ENCODE results near the gene CPB2.

Gene CPB2

GRCh38 chr13:46087481-46087880, 17.4 kb downstream of the CPB2 start:
- Histone ChIP-seq H3K27ac (ENCODE audit: low read length) (no peak overlapping the region), H4K20me1 (ENCODE audit: insufficient read depth, low read length) (no peaks in the 10 kb centered on the region), H3K9me3 (ENCODE audit: insufficient read depth, low read length, severe bottlenecking) (no peaks in the 10 kb centered on the region), H3K27me3 (ENCODE audit: insufficient read depth, low read length, poor library complexity) (no peaks in the 10 kb centered on the region), H3K4me1 (ENCODE audit: insufficient read depth, low read length) (no peaks in the 10 kb centered on the region), H3K4me3 (ENCODE audit: low read depth in 1 of 2, low read length in 2 of 2) (no peak overlapping the region), H3K4me2 (ENCODE audit: insufficient read depth, low read length) (no peak overlapping the region), H3K9ac (ENCODE audit: low read depth, low read length) (no peak overlapping the region), H3K79me2 (ENCODE audit: insufficient read depth, low read length) (no peaks in the 10 kb centered on the region), H2AFZ (ENCODE audit: low read depth, low read length) (no peak overlapping the region), H3K36me3 (ENCODE audit: insufficient read depth, low read length) (no peaks in the 10 kb centered on the region)
- no peak for DNase-seq
- no peak for TF ChIP-seq EZH2 (IDR thresholded peaks at IDR 0.05; ENCODE audit: borderline replicate concordance, low read depth, low read length, severe bottlenecking)
- no peak for TF ChIP-seq CTCF (IDR thresholded peaks at IDR 0.05; ENCODE audit: borderline replicate concordance, extremely low read depth, low read length, poor library complexity, severe bottlenecking)
- no peak for ATAC-seq (ENCODE audit: insufficient read depth, low read depth)

- no peaks in the 10 kb centered on the region for H3K4me1 ChIP-seq (ENCODE audit: insufficient read depth, low read length)
- H3K9ac ChIP-seq (ENCODE audit: low read depth, low read length) = no peak overlapping the region
- no peaks in the 10 kb centered on the region for H3K9me3 ChIP-seq (ENCODE audit: insufficient read depth, low read length, severe bottlenecking)
- H3K36me3 ChIP-seq (ENCODE audit: insufficient read depth, low read length) = no peaks in the 10 kb centered on the region
- no peak overlapping the region for H2AFZ ChIP-seq (ENCODE audit: low read depth, low read length)
- H3K79me2 ChIP-seq (ENCODE audit: insufficient read depth, low read length) = no peaks in the 10 kb centered on the region
- DNase-seq = no peak
- no peak overlapping the region for H3K4me3 ChIP-seq (ENCODE audit: low read depth in 1 of 2, low read length in 2 of 2)
- H3K27me3 ChIP-seq (ENCODE audit: insufficient read depth, low read length, poor library complexity) = no peaks in the 10 kb centered on the region
- H3K27ac ChIP-seq (ENCODE audit: low read length) = no peak overlapping the region
- no peak overlapping the region for H3K4me2 ChIP-seq (ENCODE audit: insufficient read depth, low read length)
- no peak for TF ChIP-seq CTCF (IDR thresholded peaks at IDR 0.05; ENCODE audit: borderline replicate concordance, extremely low read depth, low read length, poor library complexity, severe bottlenecking)
- no peak for TF ChIP-seq EZH2 (IDR thresholded peaks at IDR 0.05; ENCODE audit: borderline replicate concordance, low read depth, low read length, severe bottlenecking)
- no peaks in the 10 kb centered on the region for H4K20me1 ChIP-seq (ENCODE audit: insufficient read depth, low read length)
- ATAC-seq (ENCODE audit: insufficient read depth, low read depth) = no peak
Observed at GRCh38 chr13:46086985-46087384, 17.8 kb downstream of the CPB2 start.

GRCh38 chr13:46086421-46086922, 18.4 kb downstream of the CPB2 start:
- no peak overlapping the region for H3K4me2 ChIP-seq (ENCODE audit: insufficient read depth, low read length)
- TF ChIP-seq CTCF (IDR thresholded peaks at IDR 0.05; ENCODE audit: borderline replicate concordance, extremely low read depth, low read length, poor library complexity, severe bottlenecking) (no peak), EZH2 (IDR thresholded peaks at IDR 0.05; ENCODE audit: borderline replicate concordance, low read depth, low read length, severe bottlenecking) (no peak)
- no peaks in the 10 kb centered on the region for H4K20me1 ChIP-seq (ENCODE audit: insufficient read depth, low read length)
- no peaks in the 10 kb centered on the region for H3K27me3 ChIP-seq (ENCODE audit: insufficient read depth, low read length, poor library complexity)
- no peaks in the 10 kb centered on the region for H3K9me3 ChIP-seq (ENCODE audit: insufficient read depth, low read length, severe bottlenecking)
- H3K79me2 ChIP-seq (ENCODE audit: insufficient read depth, low read length) = no peaks in the 10 kb centered on the region
- H3K4me3 ChIP-seq (ENCODE audit: low read depth in 1 of 2, low read length in 2 of 2) = no peak overlapping the region
- H3K27ac ChIP-seq (ENCODE audit: low read length) = no peak overlapping the region
- no peaks in the 10 kb centered on the region for H3K4me1 ChIP-seq (ENCODE audit: insufficient read depth, low read length)
- no peaks in the 10 kb centered on the region for H3K36me3 ChIP-seq (ENCODE audit: insufficient read depth, low read length)
- DNase-seq (no peak), ATAC-seq (ENCODE audit: insufficient read depth, low read depth) (no peak)
- no peak overlapping the region for H2AFZ ChIP-seq (ENCODE audit: low read depth, low read length)
- H3K9ac ChIP-seq (ENCODE audit: low read depth, low read length) = no peak overlapping the region

- H3K27me3 ChIP-seq (ENCODE audit: insufficient read depth, low read length, poor library complexity) = no peaks in the 10 kb centered on the region
- no peak for TF ChIP-seq EZH2 (IDR thresholded peaks at IDR 0.05; ENCODE audit: borderline replicate concordance, low read depth, low read length, severe bottlenecking)
- no peak for TF ChIP-seq CTCF (IDR thresholded peaks at IDR 0.05; ENCODE audit: borderline replicate concordance, extremely low read depth, low read length, poor library complexity, severe bottlenecking)
- ATAC-seq (ENCODE audit: insufficient read depth, low read depth) = no peak
Observed at GRCh38 chr13:46085737-46086136, 19.1 kb downstream of the CPB2 start.

More at GRCh38 chr13:46085737-46086136, 19.1 kb downstream of the CPB2 start:
- Histone ChIP-seq H3K9me3 (ENCODE audit: insufficient read depth, low read length, severe bottlenecking) (no peaks in the 10 kb centered on the region), H3K9ac (ENCODE audit: low read depth, low read length) (no peak overlapping the region), H3K4me2 (ENCODE audit: insufficient read depth, low read length) (no peak overlapping the region), H4K20me1 (ENCODE audit: insufficient read depth, low read length) (no peaks in the 10 kb centered on the region), H3K36me3 (ENCODE audit: insufficient read depth, low read length) (no peaks in the 10 kb centered on the region), H3K4me1 (ENCODE audit: insufficient read depth, low read length) (no peaks in the 10 kb centered on the region), H2AFZ (ENCODE audit: low read depth, low read length) (no peak overlapping the region), H3K27ac (ENCODE audit: low read length) (no peak overlapping the region), H3K4me3 (ENCODE audit: low read depth in 1 of 2, low read length in 2 of 2) (no peak overlapping the region), H3K79me2 (ENCODE audit: insufficient read depth, low read length) (no peaks in the 10 kb centered on the region)
- no peak for DNase-seq

Measured in DND-41 (cell line).